Endothelial cell of umbilical vein (primary cell): ENCODE data around the gene PARP16. TPM values are rescaled to one million over a fixed set of nuclear protein-coding genes. Genes with fewer than 3 reads are reported as not detected.

Experiments used
- BruUV-seq: library from RNA; stranded (reverse); fragments of 400-500 nt; replicated peaks from 2 replicates; lab custom pipeline; 2021; lab: Mats Ljungman, UMichigan
- CTCF ChIA-PET: fragments of 300-600, 350-600 bp; sonication (Branson Sonifier 250); formaldehyde crosslinking; loops from one replicate; lab custom pipeline; 2021; ENCODE audit warnings: antibody characterized with exemption, inconsistent platforms; lab: Charles Lee
- POLR2A ChIA-PET: fragments of 300-600, 350-600 bp; sonication (Branson Sonifier 250); formaldehyde crosslinking; loops from one replicate; lab custom pipeline; 2021; ENCODE audit warnings: antibody characterized with exemption, inconsistent platforms; lab: Charles Lee
- DNase-seq: peaks from one replicate; pipeline ENCODE4 v3.0.0-alpha.2; 2011; ENCODE audit warnings: low read depth, low spot score
- FAIRE-seq: peaks from 2 replicates; lab custom pipeline; 2011; peaks lifted over from hg19 to GRCh38; lab: Jason Lieb, UNC
- H2AFZ ChIP-seq: 2 replicates; pipeline ENCODE4 v1.6.0; 2012; ENCODE audit warnings: low read depth, low read length, control low read depth, inconsistent platforms
- H3K27ac ChIP-seq: 2 replicates; pipeline ENCODE4 v1.5.1; 2011; ENCODE audit warnings: low read depth, mild to moderate bottlenecking, control low read depth, low read length, moderate library complexity; ENCODE audit not compliant: insufficient read depth
- H3K27me3 ChIP-seq, 2 experiments: 2 replicates each; pipeline versions ENCODE4 v1.6.0 to v1.6.1; 2011; ENCODE audit warnings: low read length in 2 of 2, mixed read lengths in 1 of 2; ENCODE audit not compliant: control insufficient read depth in 2 of 2, insufficient read depth in 2 of 2
- H3K36me3 ChIP-seq, 2 experiments: 2 replicates in 1 of 2; 3 replicates in 1 of 2; pipeline ENCODE4 v1.5.1; 2011; ENCODE audit warnings: low read length in 2 of 2, mild to moderate bottlenecking in 1 of 2, moderate library complexity in 1 of 2; ENCODE audit not compliant: control insufficient read depth in 2 of 2, insufficient read depth in 2 of 2; ENCODE audit errors: extremely low read depth in 1 of 2
- H3K4me1 ChIP-seq: 3 replicates; pipeline ENCODE4 v1.5.1; 2011; ENCODE audit warnings: mild to moderate bottlenecking, low read length; ENCODE audit not compliant: control insufficient read depth, insufficient read depth; ENCODE audit errors: extremely low read depth
- H3K4me2 ChIP-seq: 2 replicates; pipeline ENCODE4 v1.6.1; 2011; ENCODE audit warnings: low read length, control low read depth, mixed read lengths; ENCODE audit not compliant: insufficient read depth
- H3K4me3 ChIP-seq, 3 experiments: fragments of 200-600 bp in 1 of 3; sonication (generic), shearing (Covaris generic) in 1 of 3; replicated peaks in 1 of 3; 2 replicates each; pipeline ENCODE4 v1.5.1; 2011 to 2016; ENCODE audit warnings: control low read depth in 3 of 3, low read length in 3 of 3, mild to moderate bottlenecking in 2 of 3, inconsistent platforms in 1 of 3, low read depth in 1 of 3, moderate library complexity in 1 of 3; ENCODE audit not compliant: insufficient read depth in 1 of 3
- H3K79me2 ChIP-seq: 2 replicates; pipeline ENCODE4 v1.6.0; 2012; ENCODE audit warnings: low read length, inconsistent platforms; ENCODE audit not compliant: control insufficient read depth, insufficient read depth
- H3K9ac ChIP-seq: replicated peaks from 2 replicates; pipeline ENCODE3; 2011; ENCODE audit warnings: low read length, control low read depth; ENCODE audit not compliant: insufficient read depth; ENCODE audit errors: extremely low read depth
- H3K9me1 ChIP-seq: replicated peaks from 3 replicates; pipeline ENCODE4 v1.6.0; 2011; ENCODE audit warnings: mild to moderate bottlenecking, low read length; ENCODE audit not compliant: control insufficient read depth, insufficient read depth; ENCODE audit errors: extremely low read depth
- H3K9me3 ChIP-seq: replicated peaks from 2 replicates; pipeline ENCODE4 v1.5.1; 2012; ENCODE audit warnings: low read length, inconsistent platforms; ENCODE audit not compliant: control insufficient read depth, insufficient read depth
- H4K20me1 ChIP-seq: replicated peaks from 2 replicates; pipeline ENCODE3; 2011; ENCODE audit warnings: mild to moderate bottlenecking, low read length; ENCODE audit not compliant: control insufficient read depth, insufficient read depth; ENCODE audit errors: extremely low read depth
- CTCF ChIP-seq, 2 donors: IDR thresholded peaks; 1 replicate in 1 of 2; 2 replicates in 1 of 2; pipeline ENCODE4 v1.5.1; 2011; ENCODE audit warnings: low read length in 2 of 2, mild to moderate bottlenecking in 2 of 2, moderate library complexity in 2 of 2, control low read depth in 1 of 2, inconsistent platforms in 1 of 2, low read depth in 1 of 2; ENCODE audit not compliant: insufficient read depth in 1 of 2; ENCODE audit errors: extremely low read depth in 1 of 2
- FOS ChIP-seq: IDR thresholded peaks from 2 replicates; pipeline ENCODE4 v1.6.1; 2011; ENCODE audit warnings: mild to moderate bottlenecking, low read length, moderate library complexity, borderline replicate concordance; ENCODE audit not compliant: insufficient read depth
- GATA2 ChIP-seq: IDR thresholded peaks from 2 replicates; pipeline ENCODE4 v1.7.0; 2011; ENCODE audit warnings: low read depth, mild to moderate bottlenecking, moderate library complexity, mixed read lengths, low read length; ENCODE audit not compliant: insufficient read length, insufficient read depth
- MYC ChIP-seq: IDR thresholded peaks from one replicate; pipeline ENCODE4 v1.6.1; 2011; ENCODE audit warnings: mild to moderate bottlenecking, low read depth, low read length
- POLR2A ChIP-seq: IDR thresholded peaks from 2 replicates; pipeline ENCODE4 v1.6.1; 2012; ENCODE audit warnings: low read depth, mild to moderate bottlenecking, control low read depth, low read length
- POLR2AphosphoS5 ChIP-seq: IDR thresholded peaks from 2 replicates; pipeline ENCODE4 v1.6.1; 2012; ENCODE audit warnings: low read depth, mild to moderate bottlenecking, control low read depth, low read length, moderate library complexity; ENCODE audit not compliant: insufficient read depth
- dilution Hi-C: fragments of 300-500 bp; cut with MboI; formaldehyde crosslinking; loops from one replicate; pipeline ENCODE4 v1.15.0; 2019; ENCODE audit warnings: low sequenced_read_pairs; ENCODE audit not compliant: extremely low pct_ligation_motif_present
- intact Hi-C: fragments of 100-400 bp; cut with micrococcal nuclease; formaldehyde crosslinking; loops from one replicate; pipeline ENCODE4 v1.10.0; 2022
- polyA plus RNA-seq, 4 experiments: library from polyadenylated mRNA; depleted of rRNA in 3 of 4; stranded (reverse) in 3 of 4; unstranded in 1 of 4; fragments of >200 nt; gene quantifications; 2 replicates each; pipeline versions ENCODE4 v1.2.1 to v1.2.3, GENCODE V29; 2011 to 2012; ENCODE audit warnings: missing spikeins in 1 of 4
- total RNA-seq: library from RNA; stranded (reverse); gene quantifications from 2 replicates; pipeline ENCODE4 v1.2.3, GENCODE V29; 2021

The PARP16 gene
- total and polyA plus RNA-seq, 2 donors (not counting 3 experiments of a cell fraction or from before 2014, with no cell fraction given) = 3.9 to 6.3 TPM

- peaks cover 3% of the 10 kb centered on the region for H3K4me1 ChIP-seq
- no peaks in the 10 kb centered on the region for H3K36me3 ChIP-seq
- H4K20me1 ChIP-seq = no peaks in the 10 kb centered on the region
- H2AFZ ChIP-seq = no peak overlapping the region
- CTCF ChIA-PET = interaction anchor here (1.0 to 3.1 kb wide), 2 partner anchors 55 to 75 kb away, joined by 3 to 13 read pairs; no protein-coding TSS in a partner anchor
- POLR2A ChIA-PET = no interaction called here
- no peak overlapping the region for H3K4me2 ChIP-seq
- H3K9me1 ChIP-seq = no peaks in the 10 kb centered on the region
- TF ChIP-seq POLR2A (no peak), CTCF (IDR thresholded peaks at IDR 0.05; ENCODE audit: extremely low read depth in 1 of 2, insufficient read depth in 1 of 2, low read depth in 1 of 2, low read length in 2 of 2) (no peak), MYC (no peak), FOS (no peak), GATA2 (no peak), POLR2AphosphoS5 (no peak)
- no peak for FAIRE-seq
- dilution Hi-C loops (no loop called here), intact Hi-C loops (no loop called here)
- no peak overlapping the region for H3K4me3 ChIP-seq
- no peaks in the 10 kb centered on the region for H3K9me3 ChIP-seq
- no peaks in the 10 kb centered on the region for H3K79me2 ChIP-seq
- no peak for DNase-seq
- H3K27me3 ChIP-seq = no peaks in the 10 kb centered on the region
- BruUV-seq = no TSS peak
- no peak overlapping the region for H3K9ac ChIP-seq
- H3K27ac ChIP-seq = no peak overlapping the region
These were observed 43.5 kb upstream of the PARP16 start for GRCh38 chr15:65329984-65330735.
